K562 (cell line): ENCODE measurements around the gene LRRC47. TPM values are rescaled to one million over a fixed set of nuclear protein-coding genes. Genes with fewer than 3 reads are reported as not detected.

Experiments
- ATAC-seq: fragments of 200-7000 bp; cut with Tn5 transposase; 3 replicates; pipeline ENCODE4 v1.9.1; 2020; ENCODE audit warnings: moderate library complexity
- BruUV-seq: library from RNA; stranded (reverse); fragments of 400-500 nt; replicated peaks from 2 replicates; lab custom pipeline; 2021; lab: Mats Ljungman, UMichigan
- CTCF ChIA-PET: fragments of 300-600 bp; formaldehyde crosslinking; extraction: SDS; loops from one replicate; lab custom pipeline; 2021; ENCODE audit warnings: low intra/inter-chr PET ratio; lab: Yijun Ruan, JAX
- POLR2A ChIA-PET: fragments of 300-600, 350-650 bp; sonication (Branson Sonifier 250); formaldehyde crosslinking; extraction: SDS; loops from one replicate; lab custom pipeline; 2021; ENCODE audit warnings: antibody characterized with exemption, inconsistent platforms; lab: Yijun Ruan, JAX
- DNase-seq, 4 experiments: peaks; one replicate each; pipeline versions ENCODE4 v3.0.0 to v3.0.0-alpha.2; 2011 to 2018; ENCODE audit warnings: low spot score in 3 of 4, mixed read lengths in 3 of 4; ENCODE audit errors: extremely low read depth in 1 of 4
- FAIRE-seq: peaks from 2 replicates; lab custom pipeline; 2011; peaks lifted over from hg19 to GRCh38; lab: Jason Lieb, UNC
- H2AFZ ChIP-seq: 2 replicates; pipeline ENCODE4 v1.6.0; 2011; ENCODE audit warnings: low read depth, low read length, control low read depth, inconsistent platforms
- H3K27ac ChIP-seq: fragments of 200-600 bp; 3 replicates; pipeline ENCODE4 v1.8.0; 2011; ENCODE audit warnings: low read depth, mild to moderate bottlenecking, control low read depth, inconsistent platforms, low read length, moderate library complexity, mixed read lengths; ENCODE audit errors: extremely low read depth
- H3K27me3 ChIP-seq, 2 experiments: fragments of 300-600 bp in 1 of 2; 2 replicates in 1 of 2; 3 replicates in 1 of 2; pipeline versions ENCODE4 v1.6.0 to v1.8.0; 2011; ENCODE audit warnings: inconsistent platforms in 2 of 2, low read length in 2 of 2, mild to moderate bottlenecking in 1 of 2, mixed read lengths in 1 of 2, moderate library complexity in 1 of 2; ENCODE audit not compliant: control insufficient read depth in 2 of 2, insufficient read depth in 2 of 2
- H3K36me3 ChIP-seq: fragments of 300-600 bp; 3 replicates; pipeline ENCODE4 v1.8.0; 2011; ENCODE audit warnings: mild to moderate bottlenecking, low read length, inconsistent platforms; ENCODE audit not compliant: control insufficient read depth, insufficient read depth
- H3K4me1 ChIP-seq, 2 experiments: fragments of 200-600 bp in 1 of 2; replicated peaks in 1 of 2; 2 replicates in 1 of 2; 3 replicates in 1 of 2; pipeline versions ENCODE4 v1.5.1 to v1.8.0; 2011; ENCODE audit warnings: inconsistent platforms in 2 of 2, low read length in 2 of 2, mild to moderate bottlenecking in 1 of 2, mixed read lengths in 1 of 2, moderate library complexity in 1 of 2; ENCODE audit not compliant: control insufficient read depth in 2 of 2, insufficient read depth in 2 of 2
- H3K4me2 ChIP-seq: 2 replicates; pipeline ENCODE4 v1.6.1; 2011; ENCODE audit warnings: low read length, control low read depth, inconsistent platforms, mixed read lengths; ENCODE audit not compliant: insufficient read depth
- H3K4me3 ChIP-seq: fragments of 200-600 bp; sonication (generic), shearing (Covaris generic); 2 replicates; pipeline ENCODE4 v1.5.1; 2016; ENCODE audit warnings: control low read depth, inconsistent platforms
- H3K79me2 ChIP-seq: fragments of 200-600 bp; 3 replicates; pipeline ENCODE4 v1.8.0; 2011; ENCODE audit warnings: low read length, inconsistent platforms; ENCODE audit not compliant: control insufficient read depth, insufficient read depth
- H3K9ac ChIP-seq, 2 experiments: 2 replicates each; pipeline versions ENCODE4 v1.6.0 to v1.6.1; 2011; ENCODE audit warnings: low read depth in 2 of 2, low read length in 2 of 2, control low read depth in 1 of 2, inconsistent platforms in 1 of 2, mild to moderate bottlenecking in 1 of 2, mixed read lengths in 1 of 2; ENCODE audit not compliant: insufficient read depth in 1 of 2
- H3K9me1 ChIP-seq: one replicate; pipeline ENCODE4 v1.6.0; 2011; ENCODE audit warnings: inconsistent platforms, mild to moderate bottlenecking, low read length, moderate library complexity; ENCODE audit not compliant: control insufficient read depth, insufficient read depth
- H3K9me3 ChIP-seq: replicated peaks from 2 replicates; pipeline ENCODE4 v1.5.1; 2011; ENCODE audit warnings: low read depth, low read length, inconsistent platforms; ENCODE audit not compliant: control insufficient read depth, insufficient read depth
- H4K20me1 ChIP-seq: replicated peaks from 2 replicates; pipeline ENCODE4 v1.6.1; 2011; ENCODE audit warnings: low read length, inconsistent platforms, mixed read lengths; ENCODE audit not compliant: control insufficient read depth, insufficient read depth
- POLR2G ChIP-seq: fragments of 200-400 bp; formaldehyde crosslinking; IDR thresholded peaks from 2 replicates; pipeline ENCODE4 v1.6.1; 2017; ENCODE audit warnings: low read depth, mild to moderate bottlenecking, antibody characterized with exemption, low read length, moderate library complexity
- PRDM10 ChIP-seq: fragments of 450-650 bp; IDR thresholded peaks from 2 replicates; pipeline ENCODE4 v1.6.1; 2018; ENCODE audit not compliant: partially characterized antibody
- WGBS: fragments of 100-300 bp; shearing (Covaris generic); methylation state at CpG from one replicate; pipeline ENCODE4 v1.1.6; 2016; ENCODE audit warnings: low coverage, mixed read lengths; ENCODE audit not compliant: insufficient coverage; ENCODE audit errors: missing lambda C conversion rate; 5-methylcytosine and 5-hydroxymethylcytosine counted together
- in situ Hi-C: fragments of 300-500 bp; cut with MboI; formaldehyde crosslinking; loops from 4 replicates; pipeline ENCODE4 v1.15.0; 2018; ENCODE audit warnings: inconsistent platforms, mixed read lengths
- intact Hi-C: fragments of 100-400 bp; cut with micrococcal nuclease; formaldehyde crosslinking; loops from 2 replicates; pipeline ENCODE4 v1.14.2; 2022
- polyA plus RNA-seq, 8 experiments: library from polyadenylated mRNA; depleted of rRNA in 4 of 8; stranded (reverse) in 5 of 8; unstranded in 3 of 8; fragments of >200 nt; fragmentation: Nextera tagmentation in 2 of 8; fragmentation: Illumina TruSeq in 1 of 8; extraction: Ambion mirVana in 2 of 8; extraction: Trizol in 1 of 8; gene quantifications; 2 replicates each; pipeline versions ENCODE4 v1.2.1 to v1.2.3, GENCODE V29; 2011 to 2014; ENCODE audit warnings: inconsistent platforms in 1 of 8, missing spikeins in 1 of 8
- total RNA-seq, 7 experiments: library from RNA; depleted of rRNA in 6 of 7; stranded (reverse); fragments of >200 nt in 6 of 7; fragmentation: Illumina TruSeq in 2 of 7; extraction: Trizol in 2 of 7; gene quantifications; 2 replicates each; pipeline versions ENCODE4 v1.2.1 to v1.2.3, GENCODE V29; 2011 to 2021; ENCODE audit warnings: low replicate concordance in 1 of 7

The LRRC47 gene
- total and polyA plus RNA-seq, 9 of the 15 experiments (the other 6 are each of a cell fraction or from before 2014, with no cell fraction given), result 4.6 to 68.0 (median 35.9) TPM

- FAIRE-seq (no peak), DNase-seq (no peak), ATAC-seq (no peak)
- Histone ChIP-seq H2AFZ (no peak overlapping the region), H3K36me3 (peaks cover 36% of the 10 kb centered on the region; the same call in 2 of the 3 replicates), H3K4me3 (no peak overlapping the region), H3K9me3 (no peaks in the 10 kb centered on the region), H3K79me2 (no peaks in the 10 kb centered on the region), H3K9ac (0 out of 4 replicates have a peak overlapping the region, but pooled peaks of 1 of the 2 experiments have one; percentile 24), H3K27me3 (peaks cover 3 to 20% of the 10 kb centered on the region in 2 experiments; a peak in 4 of 5 replicates), H3K9me1 (peaks cover 7% of the 10 kb centered on the region), H3K27ac (no peak overlapping the region), H3K4me1 (peaks cover 0 to 52% of the 10 kb centered on the region in 2 experiments; a peak in 2 of 5 replicates), H3K4me2 (no peak overlapping the region), H4K20me1 (no peaks in the 10 kb centered on the region; the same call in 1 of the 2 replicates)
- 64% methylated on average over 17 of the region's 17 CpGs for WGBS
- intact Hi-C loops (no loop called here), in situ Hi-C loops (no loop called here)
- BruUV-seq, result no TSS peak
- ChIA-PET POLR2A (interaction anchor here (0.6 to 1.6 kb wide), 5 partner anchors 9 to 43 kb away, joined by 3 read pairs; no protein-coding TSS in a partner anchor), CTCF (no interaction called here)
- TF ChIP-seq POLR2G (peak; percentile 61; the same call in 1 of the 2 replicates), PRDM10 (no peak)
Measured at GRCh38 chr1:3733883-3734589, 62.3 kb downstream of the LRRC47 start.
